DOHH2 (cell line): Measurements from ENCODE around the gene CSRNP3.

Experiments
- EZH2phosphoT487 ChIP-seq: fragments of 200-600 bp; sonication (generic); IDR thresholded peaks from 2 replicates; pipeline ENCODE4 v1.6.1; 2017; ENCODE audit warnings: borderline replicate concordance, mild to moderate bottlenecking, antibody characterized with exemption, low read length, moderate library complexity, mixed read lengths
- TF ChIP-seq, protein P1 (sequence below): fragments of 200-600 bp; sonication (generic); IDR thresholded peaks from one replicate; pipeline ENCODE4 v1.5.1; 2014; ENCODE audit warnings: antibody characterized with exemption, mild to moderate bottlenecking, low read depth, low read length; ENCODE audit not compliant: poor library complexity, severe bottlenecking

DNA sequence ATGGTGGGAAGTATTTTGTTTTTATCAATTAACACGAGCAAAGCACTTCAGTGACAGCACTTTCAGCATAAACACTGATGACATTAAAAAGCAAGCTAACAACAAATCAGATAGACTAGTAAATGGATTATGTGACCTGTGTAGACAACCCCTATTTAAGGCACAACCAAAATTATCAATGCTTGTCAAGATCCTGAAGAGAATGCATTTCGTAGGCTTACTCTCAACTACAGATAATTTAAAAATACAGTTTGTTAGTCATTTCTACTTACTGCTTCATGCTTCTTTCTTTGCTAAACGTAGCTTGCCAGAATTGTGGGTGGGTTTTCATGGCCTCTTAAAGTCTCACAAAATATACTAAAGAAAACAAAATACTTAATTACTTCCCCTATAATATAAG, 3.4 kb downstream of the CSRNP3 start:
- TF ChIP-seq, protein P1, sequence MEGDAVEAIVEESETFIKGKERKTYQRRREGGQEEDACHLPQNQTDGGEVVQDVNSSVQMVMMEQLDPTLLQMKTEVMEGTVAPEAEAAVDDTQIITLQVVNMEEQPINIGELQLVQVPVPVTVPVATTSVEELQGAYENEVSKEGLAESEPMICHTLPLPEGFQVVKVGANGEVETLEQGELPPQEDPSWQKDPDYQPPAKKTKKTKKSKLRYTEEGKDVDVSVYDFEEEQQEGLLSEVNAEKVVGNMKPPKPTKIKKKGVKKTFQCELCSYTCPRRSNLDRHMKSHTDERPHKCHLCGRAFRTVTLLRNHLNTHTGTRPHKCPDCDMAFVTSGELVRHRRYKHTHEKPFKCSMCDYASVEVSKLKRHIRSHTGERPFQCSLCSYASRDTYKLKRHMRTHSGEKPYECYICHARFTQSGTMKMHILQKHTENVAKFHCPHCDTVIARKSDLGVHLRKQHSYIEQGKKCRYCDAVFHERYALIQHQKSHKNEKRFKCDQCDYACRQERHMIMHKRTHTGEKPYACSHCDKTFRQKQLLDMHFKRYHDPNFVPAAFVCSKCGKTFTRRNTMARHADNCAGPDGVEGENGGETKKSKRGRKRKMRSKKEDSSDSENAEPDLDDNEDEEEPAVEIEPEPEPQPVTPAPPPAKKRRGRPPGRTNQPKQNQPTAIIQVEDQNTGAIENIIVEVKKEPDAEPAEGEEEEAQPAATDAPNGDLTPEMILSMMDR, result no peak
- TF ChIP-seq EZH2phosphoT487, result no peak
